ENCODE data around the gene ARHGAP15.

Gene ARHGAP15

GRCh38 chr2:143375384-143375880 lies 246.2 kb downstream of the ARHGAP15 start:
- Histone ChIP-seq H3K9me3 (ENCODE audit: severe bottlenecking) (no peaks in the 10 kb centered on the region), H3K27ac (no peak overlapping the region), H3K4me3 (ENCODE audit: low read depth, low read length) (no peak overlapping the region), H3K36me3 (no peaks in the 10 kb centered on the region), H3K27me3 (ENCODE audit: insufficient read depth, low read depth, severe bottlenecking) (no peaks in the 10 kb centered on the region)
- TF ChIP-seq, protein P1, sequence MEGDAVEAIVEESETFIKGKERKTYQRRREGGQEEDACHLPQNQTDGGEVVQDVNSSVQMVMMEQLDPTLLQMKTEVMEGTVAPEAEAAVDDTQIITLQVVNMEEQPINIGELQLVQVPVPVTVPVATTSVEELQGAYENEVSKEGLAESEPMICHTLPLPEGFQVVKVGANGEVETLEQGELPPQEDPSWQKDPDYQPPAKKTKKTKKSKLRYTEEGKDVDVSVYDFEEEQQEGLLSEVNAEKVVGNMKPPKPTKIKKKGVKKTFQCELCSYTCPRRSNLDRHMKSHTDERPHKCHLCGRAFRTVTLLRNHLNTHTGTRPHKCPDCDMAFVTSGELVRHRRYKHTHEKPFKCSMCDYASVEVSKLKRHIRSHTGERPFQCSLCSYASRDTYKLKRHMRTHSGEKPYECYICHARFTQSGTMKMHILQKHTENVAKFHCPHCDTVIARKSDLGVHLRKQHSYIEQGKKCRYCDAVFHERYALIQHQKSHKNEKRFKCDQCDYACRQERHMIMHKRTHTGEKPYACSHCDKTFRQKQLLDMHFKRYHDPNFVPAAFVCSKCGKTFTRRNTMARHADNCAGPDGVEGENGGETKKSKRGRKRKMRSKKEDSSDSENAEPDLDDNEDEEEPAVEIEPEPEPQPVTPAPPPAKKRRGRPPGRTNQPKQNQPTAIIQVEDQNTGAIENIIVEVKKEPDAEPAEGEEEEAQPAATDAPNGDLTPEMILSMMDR (IDR thresholded peaks at IDR 0.05; ENCODE audit: low read depth, low read length): no peak
- no peak for DNase-seq

- TF ChIP-seq, protein P1 (IDR thresholded peaks at IDR 0.05; ENCODE audit: low read depth, low read length): no peak
- DNase-seq: no peak
- Histone ChIP-seq H3K36me3 (no peaks in the 10 kb centered on the region), H3K4me3 (ENCODE audit: low read depth, low read length) (no peak overlapping the region), H3K27ac (no peak overlapping the region), H3K9me3 (ENCODE audit: severe bottlenecking) (no peaks in the 10 kb centered on the region), H3K27me3 (ENCODE audit: insufficient read depth, low read depth, severe bottlenecking) (no peaks in the 10 kb centered on the region)
Measured at GRCh38 chr2:143378996-143379395, 249.8 kb downstream of the ARHGAP15 start.

DNA sequence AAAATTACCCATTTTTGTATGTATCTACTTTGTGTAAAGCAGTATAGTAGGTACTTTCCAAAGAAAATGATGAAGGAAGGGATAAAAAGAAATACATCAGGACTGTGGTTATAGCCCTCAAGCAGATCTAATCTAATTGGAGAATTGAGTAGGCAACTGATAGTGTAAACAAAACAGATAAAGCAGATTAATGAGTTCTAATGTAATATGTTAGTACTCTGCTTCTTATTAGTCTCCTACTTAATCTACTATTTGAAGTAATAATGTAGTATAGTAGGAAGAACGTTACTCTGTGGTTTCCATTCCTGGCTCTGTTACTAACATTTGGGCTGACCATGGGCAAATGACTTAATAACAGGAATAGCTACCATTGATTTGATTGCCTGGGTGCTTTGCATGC lies 250.7 kb downstream of the ARHGAP15 start:
- Histone ChIP-seq H3K27ac (no peak overlapping the region), H3K9me3 (ENCODE audit: severe bottlenecking) (no peaks in the 10 kb centered on the region), H3K36me3 (no peaks in the 10 kb centered on the region), H3K4me3 (ENCODE audit: low read depth, low read length) (no peak overlapping the region), H3K27me3 (ENCODE audit: insufficient read depth, low read depth, severe bottlenecking) (no peaks in the 10 kb centered on the region)
- no peak for DNase-seq
- TF ChIP-seq, protein P1 (IDR thresholded peaks at IDR 0.05; ENCODE audit: low read depth, low read length): no peak

GRCh38 chr2:143382573-143382972 lies 253.4 kb downstream of the ARHGAP15 start:
- Histone ChIP-seq H3K4me3 (ENCODE audit: low read depth, low read length) (no peak overlapping the region), H3K27ac (no peak overlapping the region), H3K36me3 (no peaks in the 10 kb centered on the region), H3K27me3 (ENCODE audit: insufficient read depth, low read depth, severe bottlenecking) (no peaks in the 10 kb centered on the region), H3K9me3 (ENCODE audit: severe bottlenecking) (no peaks in the 10 kb centered on the region)
- TF ChIP-seq, protein P1 (IDR thresholded peaks at IDR 0.05; ENCODE audit: low read depth, low read length): no peak
- DNase-seq: no peak

- DNase-seq: no peak
- TF ChIP-seq, protein P1 (IDR thresholded peaks at IDR 0.05; ENCODE audit: low read depth, low read length): no peak
- Histone ChIP-seq H3K4me3 (ENCODE audit: low read depth, low read length) (no peak overlapping the region), H3K27me3 (ENCODE audit: insufficient read depth, low read depth, severe bottlenecking) (no peaks in the 10 kb centered on the region), H3K36me3 (no peaks in the 10 kb centered on the region), H3K9me3 (ENCODE audit: severe bottlenecking) (no peaks in the 10 kb centered on the region), H3K27ac (no peak overlapping the region)
Measured at GRCh38 chr2:143383016-143383415, 253.8 kb downstream of the ARHGAP15 start.

DNA sequence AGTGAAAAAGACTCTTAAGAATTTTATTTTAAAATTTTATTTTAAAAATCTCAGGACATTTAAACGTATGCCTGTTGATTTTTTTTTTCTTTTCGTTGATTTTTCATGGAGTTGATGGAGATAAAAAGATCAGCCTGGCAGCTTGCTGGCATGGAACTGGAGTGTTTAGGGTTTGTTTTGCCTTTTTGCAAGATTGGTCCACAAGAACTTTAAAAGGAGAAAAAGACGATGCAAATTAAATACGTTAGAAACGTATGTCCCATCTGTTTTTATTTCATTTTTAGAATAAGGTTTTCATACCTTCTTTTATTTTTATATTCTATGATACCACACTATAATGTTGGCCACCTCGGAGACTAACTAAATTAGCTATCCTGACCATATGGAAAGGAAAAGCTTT lies 254.9 kb downstream of the ARHGAP15 start:
- Histone ChIP-seq H3K36me3 (no peaks in the 10 kb centered on the region), H3K9me3 (ENCODE audit: severe bottlenecking) (no peaks in the 10 kb centered on the region)

More for the DNA sequence above, 254.9 kb downstream of the ARHGAP15 start:
- TF ChIP-seq, protein P1 (IDR thresholded peaks at IDR 0.05; ENCODE audit: low read depth, low read length): no peak
- Histone ChIP-seq H3K27ac (no peak overlapping the region), H3K4me3 (ENCODE audit: low read depth, low read length) (no peak overlapping the region), H3K27me3 (ENCODE audit: insufficient read depth, low read depth, severe bottlenecking) (no peaks in the 10 kb centered on the region)
- DNase-seq: no peak
